Trophoblast cell (in vitro differentiated cells and primary cell): ENCODE measurements around the gene COL4A2.

ENCODE experiments used
- DNase-seq, 2 donors: peaks; one replicate each; pipeline ENCODE4 v3.0.0-alpha.2; 2016
- H2AFZ ChIP-seq: 2 replicates; pipeline ENCODE4 v1.6.1; 2013; ENCODE audit warnings: low read length, moderate library complexity, mild to moderate bottlenecking; ENCODE audit not compliant: insufficient read depth, poor library complexity
- H2AK5ac ChIP-seq: 2 replicates; pipeline ENCODE4 v1.6.1; 2013; ENCODE audit warnings: mild to moderate bottlenecking, low read length
- H2BK120ac ChIP-seq: 2 replicates; pipeline ENCODE4 v1.6.1; 2013; ENCODE audit warnings: low read length, mild to moderate bottlenecking, moderate library complexity; ENCODE audit not compliant: insufficient read depth, poor library complexity
- H2BK12ac ChIP-seq: 2 replicates; pipeline ENCODE4 v1.6.1; 2013; ENCODE audit warnings: mild to moderate bottlenecking, low read length, moderate library complexity
- H2BK5ac ChIP-seq: 2 replicates; pipeline ENCODE4 v1.6.1; 2013; ENCODE audit warnings: low read length, low read depth, moderate library complexity, mild to moderate bottlenecking; ENCODE audit not compliant: poor library complexity
- H3K14ac ChIP-seq: 2 replicates; pipeline ENCODE4 v1.6.1; 2013; ENCODE audit warnings: mild to moderate bottlenecking, low read length
- H3K18ac ChIP-seq: 2 replicates; pipeline ENCODE4 v1.6.1; 2013; ENCODE audit warnings: mild to moderate bottlenecking, low read length
- H3K23ac ChIP-seq: 2 replicates; pipeline ENCODE4 v1.6.1; 2013; ENCODE audit warnings: low read length
- H3K27ac ChIP-seq: 2 replicates; pipeline ENCODE4 v1.5.1; 2013; ENCODE audit warnings: low read depth, mild to moderate bottlenecking, inconsistent platforms, low read length, moderate library complexity
- H3K27me3 ChIP-seq: 2 replicates; pipeline ENCODE4 v1.6.1; 2013; ENCODE audit warnings: inconsistent platforms, mild to moderate bottlenecking, low read length, moderate library complexity; ENCODE audit not compliant: insufficient read depth
- H3K36me3 ChIP-seq, 2 experiments: 1 replicate in 1 of 2; 2 replicates in 1 of 2; pipeline ENCODE4 v1.6.1; 2013; ENCODE audit warnings: low read length in 2 of 2, mild to moderate bottlenecking in 2 of 2, moderate library complexity in 1 of 2; ENCODE audit not compliant: insufficient read depth in 2 of 2, control insufficient read depth in 1 of 2
- H3K4ac ChIP-seq: 2 replicates; pipeline ENCODE4 v1.6.1; 2013; ENCODE audit warnings: low read depth, mild to moderate bottlenecking, low read length, moderate library complexity
- H3K4me1 ChIP-seq, 2 experiments: 1 replicate in 1 of 2; 2 replicates in 1 of 2; pipeline ENCODE4 v1.6.1; 2013; ENCODE audit warnings: low read length in 2 of 2, mild to moderate bottlenecking in 2 of 2, moderate library complexity in 1 of 2; ENCODE audit not compliant: insufficient read depth in 2 of 2, control insufficient read depth in 1 of 2
- H3K4me2 ChIP-seq: 2 replicates; pipeline ENCODE4 v1.6.1; 2013; ENCODE audit warnings: inconsistent platforms, mild to moderate bottlenecking, low read length, moderate library complexity
- H3K4me3 ChIP-seq: 2 replicates; pipeline ENCODE4 v1.5.1; 2013; ENCODE audit warnings: mild to moderate bottlenecking, low read depth, low read length, inconsistent platforms
- H3K79me1 ChIP-seq: one replicate; pipeline ENCODE4 v1.6.1; 2013; ENCODE audit warnings: low read length
- H3K79me2 ChIP-seq: 2 replicates; pipeline ENCODE4 v1.6.1; 2013; ENCODE audit warnings: low read length, mild to moderate bottlenecking; ENCODE audit not compliant: control insufficient read depth, insufficient read depth, poor library complexity
- H3K9ac ChIP-seq: 2 replicates; pipeline ENCODE4 v1.6.1; 2013; ENCODE audit warnings: mild to moderate bottlenecking, low read length
- H3K9me3 ChIP-seq: 2 replicates; pipeline ENCODE4 v1.6.1; 2013; ENCODE audit warnings: low read depth, mild to moderate bottlenecking, control low read depth, inconsistent platforms, low read length; ENCODE audit not compliant: insufficient read depth
- H4K12ac ChIP-seq: 2 replicates; pipeline ENCODE4 v1.6.1; 2013; ENCODE audit warnings: low read depth, mild to moderate bottlenecking, low read length, moderate library complexity
- H4K8ac ChIP-seq: 2 replicates; pipeline ENCODE4 v1.6.1; 2013; ENCODE audit warnings: low read depth, mild to moderate bottlenecking, low read length, moderate library complexity
- H4K91ac ChIP-seq: one replicate; pipeline ENCODE4 v1.6.1; 2013; ENCODE audit warnings: low read depth, mild to moderate bottlenecking, low read length, moderate library complexity
- WGBS: extraction: QIAGEN DNeasy Blood & Tissue Kit; methylation state at CpG from one replicate; pipeline ENCODE4 v1.1.7; 2013; ENCODE audit warnings: missing lambda C conversion rate; ENCODE audit not compliant: insufficient read length, insufficient coverage; ENCODE audit errors: extremely low coverage; 5-methylcytosine and 5-hydroxymethylcytosine counted together

COL4A2 gene

GRCh38 chr13:110430391-110431336, 123.6 kb downstream of the COL4A2 start:
- Histone ChIP-seq H3K14ac (no peak overlapping the region), H4K12ac (no peak overlapping the region), H3K23ac (no peak overlapping the region), H3K9ac (no peak overlapping the region), H2AK5ac (no peak overlapping the region), H2BK120ac (no peak overlapping the region), H4K91ac (no peak overlapping the region), H3K36me3 (peaks cover 40 to 59% of the 10 kb centered on the region in 2 experiments), H3K79me1 (no peaks in the 10 kb centered on the region), H2BK5ac (no peak overlapping the region), H3K27me3 (no peaks in the 10 kb centered on the region), H4K8ac (no peak overlapping the region), H2BK12ac (no peak overlapping the region), H3K4me1 (no peaks in the 10 kb centered on the region), H2AFZ (no peak overlapping the region), H3K27ac (no peak overlapping the region), H3K9me3 (no peaks in the 10 kb centered on the region), H3K79me2 (no peaks in the 10 kb centered on the region), H3K4me2 (no peak overlapping the region), H3K18ac (no peak overlapping the region), H3K4me3 (no peak overlapping the region), H3K4ac (no peak overlapping the region)
- WGBS: no CpG with 5 or more reads among the region's 13 CpGs
- DNase-seq: peak in 1 of 2 donors; percentile 50

DNA sequence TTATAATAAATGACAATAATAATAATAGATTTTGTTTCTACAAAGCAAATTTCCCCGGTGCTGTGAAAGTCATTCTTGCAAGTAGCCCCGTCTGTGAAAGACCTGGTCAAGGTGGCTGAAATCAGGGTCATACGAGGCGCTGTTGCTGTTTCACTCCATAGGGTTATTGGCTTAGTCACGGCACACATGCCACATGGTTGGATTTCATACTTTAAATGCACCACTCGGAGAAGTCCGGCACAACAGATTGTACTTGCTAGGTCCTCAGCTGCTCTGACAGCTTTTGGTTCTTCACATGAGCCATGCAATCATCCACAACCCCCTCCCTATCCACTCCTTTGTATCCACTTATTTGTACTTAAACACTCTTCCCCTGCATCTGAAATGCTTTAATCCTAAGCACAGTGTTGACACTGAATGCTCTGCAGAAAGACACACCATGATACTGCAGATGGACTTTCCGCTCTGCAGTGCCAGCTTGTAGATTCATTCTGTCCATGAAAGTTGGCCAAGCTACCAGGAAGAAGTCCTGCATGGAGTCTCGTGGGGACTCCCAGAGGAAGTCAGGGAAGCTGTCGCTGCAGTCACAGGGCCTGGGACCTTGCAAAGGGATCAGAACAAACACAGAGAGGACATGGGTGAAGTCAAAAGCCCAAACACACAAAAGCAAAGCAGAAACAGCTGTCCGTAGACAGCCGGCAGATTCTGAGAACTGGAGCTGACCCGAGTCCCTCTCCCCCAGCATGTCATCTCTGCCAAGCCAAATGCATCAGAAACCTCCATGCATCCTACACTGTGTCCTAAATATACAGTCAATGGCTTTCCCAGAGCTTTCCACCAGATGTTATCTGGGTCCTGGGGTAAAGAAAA, 124.6 kb downstream of the COL4A2 start:
- no peaks in the 10 kb centered on the region for H3K27me3 ChIP-seq
- H3K18ac ChIP-seq: no peak overlapping the region
- H3K4ac ChIP-seq: no peak overlapping the region
- no peaks in the 10 kb centered on the region for H3K4me1 ChIP-seq
- H3K4me2 ChIP-seq: no peak overlapping the region
- no peak overlapping the region for H2AFZ ChIP-seq
- no peak overlapping the region for H4K12ac ChIP-seq
- no peak overlapping the region for H2BK120ac ChIP-seq
- H3K23ac ChIP-seq: no peak overlapping the region
- peaks cover 41 to 61% of the 10 kb centered on the region in 2 experiments for H3K36me3 ChIP-seq
- H2BK5ac ChIP-seq: no peak overlapping the region
- H3K79me1 ChIP-seq: no peaks in the 10 kb centered on the region
- H3K14ac ChIP-seq: no peak overlapping the region
- no peak overlapping the region for H3K9ac ChIP-seq
- H3K27ac ChIP-seq: no peak overlapping the region
- no peak for DNase-seq
- no peak overlapping the region for H4K8ac ChIP-seq
- no peaks in the 10 kb centered on the region for H3K9me3 ChIP-seq
- no CpG with 5 or more reads among the region's 13 CpGs for WGBS
- H4K91ac ChIP-seq: no peak overlapping the region
- H3K79me2 ChIP-seq: no peaks in the 10 kb centered on the region
- no peak overlapping the region for H2BK12ac ChIP-seq
- no peak overlapping the region for H3K4me3 ChIP-seq
- no peak overlapping the region for H2AK5ac ChIP-seq

DNA sequence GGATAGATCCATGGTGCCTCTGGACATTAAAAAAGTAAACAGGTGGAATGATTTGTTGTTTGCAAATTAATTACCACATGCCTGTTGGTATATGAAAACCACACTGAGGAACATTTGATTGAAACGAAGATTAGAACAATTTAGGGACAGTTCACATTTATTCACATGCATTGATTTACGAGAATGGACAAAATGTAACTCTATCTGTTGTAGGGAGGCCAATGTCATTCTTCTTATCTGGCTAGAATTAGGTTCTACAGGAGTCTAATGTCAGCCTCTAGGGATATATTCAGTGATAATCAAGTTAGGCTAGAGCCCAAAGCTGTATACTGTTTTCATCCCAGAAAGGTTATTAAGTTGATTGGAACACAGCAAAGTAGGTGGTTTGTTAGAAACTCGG, 125.4 kb downstream of the COL4A2 start:
- Histone ChIP-seq H2AK5ac (no peak overlapping the region), H3K27me3 (no peaks in the 10 kb centered on the region), H4K8ac (no peak overlapping the region), H3K18ac (no peak overlapping the region), H3K36me3 (peaks cover 46 to 63% of the 10 kb centered on the region in 2 experiments), H3K79me1 (no peaks in the 10 kb centered on the region), H3K79me2 (no peaks in the 10 kb centered on the region), H3K4me1 (no peaks in the 10 kb centered on the region), H2AFZ (no peak overlapping the region), H3K4me2 (no peak overlapping the region), H2BK120ac (no peak overlapping the region), H3K23ac (no peak overlapping the region), H2BK12ac (no peak overlapping the region), H3K9me3 (no peaks in the 10 kb centered on the region), H3K4ac (no peak overlapping the region), H3K9ac (no peak overlapping the region), H3K14ac (no peak overlapping the region), H3K4me3 (no peak overlapping the region), H4K12ac (no peak overlapping the region), H2BK5ac (no peak overlapping the region), H4K91ac (no peak overlapping the region), H3K27ac (no peak overlapping the region)
- no CpG with 5 or more reads among the region's 3 CpGs for WGBS
- no peak for DNase-seq

DNA sequence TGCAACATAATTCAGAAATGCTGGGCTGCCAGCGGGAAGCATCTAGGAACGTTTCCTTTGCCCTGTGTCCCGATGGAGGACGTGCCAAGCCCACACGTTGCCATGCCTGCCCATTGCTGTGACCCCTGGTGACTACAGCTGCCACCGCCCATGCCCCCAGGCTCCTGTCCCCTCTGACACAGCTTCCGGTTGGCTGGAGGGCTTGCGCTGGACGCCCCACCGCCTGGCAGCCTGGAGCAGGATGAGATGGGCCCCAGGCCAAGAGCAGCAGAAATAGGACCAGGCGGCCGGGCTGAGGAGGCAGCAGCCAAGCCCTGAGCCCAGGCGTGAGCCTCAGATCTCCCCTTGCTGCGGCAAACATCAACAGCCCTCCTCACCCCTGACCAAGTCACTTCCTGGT, 125.9 kb downstream of the COL4A2 start:
- Histone ChIP-seq H4K91ac (no peak overlapping the region), H3K36me3 (peaks cover 48 to 63% of the 10 kb centered on the region in 2 experiments), H3K27me3 (no peaks in the 10 kb centered on the region), H3K9ac (no peak overlapping the region), H2BK120ac (no peak overlapping the region), H2BK12ac (no peak overlapping the region), H3K18ac (no peak overlapping the region), H3K4me1 (no peaks in the 10 kb centered on the region), H3K4ac (no peak overlapping the region), H3K79me2 (no peaks in the 10 kb centered on the region), H3K27ac (no peak overlapping the region), H3K14ac (no peak overlapping the region), H3K9me3 (no peaks in the 10 kb centered on the region), H4K8ac (no peak overlapping the region), H2AFZ (no peak overlapping the region), H3K4me2 (no peak overlapping the region), H4K12ac (no peak overlapping the region), H2AK5ac (no peak overlapping the region), H3K79me1 (no peaks in the 10 kb centered on the region), H3K4me3 (no peak overlapping the region), H2BK5ac (no peak overlapping the region), H3K23ac (no peak overlapping the region)
- WGBS: no CpG with 5 or more reads among the region's 14 CpGs
- no peak for DNase-seq
